Inferior parietal cortex (tissue), 1 donor: ENCODE data around the gene SLC35B2.

Experiments
- DNase-seq: peaks from one replicate; pipeline ENCODE4 v3.0.0-alpha.2; 2016; ENCODE audit errors: extremely low spot score

Gene SLC35B2

GRCh38 chr6:44285552-44286284, 28.4 kb upstream of the SLC35B2 start:
- DNase-seq, result no peak

- no peak for DNase-seq
Measured at GRCh38 chr6:44284867-44285266, 27.5 kb upstream of the SLC35B2 start.

GRCh38 chr6:44284121-44284520, 26.8 kb upstream of the SLC35B2 start:
- no peak for DNase-seq

- DNase-seq, result no peak
Measured at GRCh38 chr6:44278774-44279697, 21.7 kb upstream of the SLC35B2 start.

GRCh38 chr6:44278315-44278714, 21.0 kb upstream of the SLC35B2 start:
- DNase-seq, result no peak

DNA sequence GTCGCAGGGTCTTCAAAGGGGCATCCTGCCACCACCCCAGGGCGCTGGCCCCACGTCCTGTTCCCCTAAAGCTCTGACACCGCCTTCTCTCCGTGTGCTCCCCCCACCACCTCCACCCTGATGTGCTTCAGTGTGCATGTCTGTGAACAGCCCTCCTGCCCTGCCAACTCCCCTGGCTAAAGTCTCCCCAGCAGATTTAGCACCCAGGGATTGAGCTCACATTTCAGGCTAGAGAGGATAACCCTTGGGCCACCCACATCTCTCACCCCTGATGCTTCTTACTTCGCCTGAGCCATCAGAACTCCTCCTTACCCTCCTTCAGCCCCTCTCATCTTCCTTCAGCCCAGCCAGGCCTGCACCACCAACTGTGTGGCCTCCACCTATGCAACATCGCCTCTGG, 20.4 kb upstream of the SLC35B2 start:
- DNase-seq, result no peak

DNA sequence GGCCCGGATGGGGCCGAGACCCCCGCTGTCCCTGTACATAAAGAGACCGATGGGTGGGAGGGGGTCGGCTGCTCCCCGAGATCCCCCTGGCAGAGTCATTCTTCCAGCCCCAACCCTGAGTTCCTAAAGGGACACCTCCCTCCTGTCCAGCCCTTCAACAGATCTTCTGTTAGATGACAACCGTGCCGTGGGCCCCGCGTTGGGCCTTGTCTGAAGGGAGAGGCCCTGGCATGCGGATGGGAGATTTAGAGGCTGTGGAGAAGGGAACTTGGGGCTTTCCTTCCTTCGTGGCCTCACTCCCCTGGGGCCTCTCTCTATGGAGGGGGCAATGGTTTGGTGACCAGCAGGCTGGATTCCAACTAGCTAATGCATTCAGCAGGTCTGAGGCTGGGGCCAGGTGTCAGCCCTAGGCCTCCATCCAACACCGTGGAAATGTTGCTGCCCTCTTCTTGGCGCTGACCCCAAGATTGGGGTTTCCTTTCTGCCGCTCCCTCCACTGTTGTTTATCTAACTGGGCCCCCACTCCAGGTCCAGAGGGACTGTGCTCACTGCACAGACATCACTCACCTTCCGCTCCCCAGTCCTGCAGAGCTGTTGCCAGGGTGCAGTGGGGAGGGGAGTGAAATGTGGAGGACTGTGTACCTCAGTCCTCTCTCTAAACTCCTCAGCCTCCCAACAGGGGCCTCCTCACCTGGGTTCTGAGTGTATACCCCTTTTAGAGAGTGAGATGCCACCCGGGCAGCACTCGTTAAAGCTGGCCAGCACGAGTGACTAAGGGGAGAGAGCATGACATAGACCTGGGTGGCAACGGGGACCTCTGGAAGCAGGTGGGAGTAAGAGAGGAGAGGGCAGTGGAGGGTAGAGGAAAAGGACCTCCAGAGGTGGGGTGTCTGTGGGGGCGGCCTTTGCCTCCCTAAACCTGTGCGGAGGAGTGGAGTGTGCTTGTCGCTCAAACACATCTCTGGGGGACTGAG, 19.6 kb upstream of the SLC35B2 start:
- no peak for DNase-seq

DNA sequence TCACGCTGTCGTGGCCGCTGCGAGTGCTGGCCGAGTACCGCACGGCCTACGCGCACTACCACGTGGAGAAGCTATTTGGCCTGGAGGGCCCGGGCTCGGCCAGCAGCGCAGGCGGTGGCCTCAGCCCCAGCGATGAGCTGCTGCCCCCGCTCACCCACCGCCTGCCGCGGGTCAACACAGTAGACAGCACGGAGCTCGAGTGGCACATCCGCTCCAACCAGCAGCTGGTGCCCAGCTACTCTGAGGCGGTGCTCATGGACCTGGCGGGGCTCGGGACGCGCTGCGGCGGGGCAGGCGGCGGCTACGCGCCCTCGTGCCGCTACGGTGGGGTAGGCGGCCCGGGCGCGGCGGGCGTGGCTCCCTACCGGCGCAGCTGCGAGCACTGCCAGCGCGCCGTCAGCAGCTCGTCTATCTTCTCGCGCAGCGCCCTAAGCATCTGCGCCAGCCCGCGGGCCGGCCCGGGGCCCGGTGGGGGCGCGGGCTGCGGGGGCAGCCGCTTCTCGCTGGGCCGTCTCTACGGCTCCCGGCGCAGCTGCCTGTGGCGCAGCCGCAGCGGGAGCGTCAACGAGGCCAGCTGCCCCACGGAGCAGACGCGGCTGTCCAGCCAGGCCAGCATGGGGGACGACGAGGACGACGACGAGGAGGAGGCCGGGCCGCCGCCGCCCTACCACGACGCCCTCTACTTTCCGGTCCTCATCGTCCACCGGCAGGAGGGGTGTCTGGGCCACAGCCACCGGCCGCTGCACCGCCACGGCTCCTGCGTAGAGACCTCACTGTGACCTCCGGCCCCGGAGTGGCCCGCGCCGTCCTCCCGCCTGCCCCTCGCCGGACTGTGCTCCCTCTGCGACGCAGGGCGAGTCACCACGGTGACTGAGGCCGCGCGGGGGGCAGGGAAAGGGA, 18.7 kb upstream of the SLC35B2 start:
- no peak for DNase-seq

- no peak for DNase-seq
Measured at GRCh38 chr6:44275271-44275748, 18.0 kb upstream of the SLC35B2 start.

DNA sequence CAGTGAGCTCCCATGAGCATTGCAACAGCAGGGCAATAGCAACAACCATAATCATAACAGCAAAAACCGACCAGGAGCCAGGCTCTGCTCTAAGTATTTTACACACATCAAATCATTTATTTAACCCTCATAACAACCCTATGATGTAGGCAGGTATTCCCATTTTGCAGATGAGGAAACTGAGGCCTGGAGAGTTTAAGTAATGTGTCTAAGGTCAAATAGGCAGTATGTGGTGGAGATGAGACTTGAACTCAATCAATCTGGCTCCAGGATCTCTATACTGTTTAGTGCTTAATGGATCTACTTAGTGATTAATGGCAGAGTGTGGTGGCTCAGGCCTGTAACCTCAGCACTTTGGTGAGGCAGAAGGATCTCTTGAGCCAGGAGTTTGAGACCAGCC, 16.3 kb upstream of the SLC35B2 start:
- DNase-seq, result no peak

- no peak for DNase-seq
Measured at GRCh38 chr6:44272999-44273566, 15.8 kb upstream of the SLC35B2 start.

DNA sequence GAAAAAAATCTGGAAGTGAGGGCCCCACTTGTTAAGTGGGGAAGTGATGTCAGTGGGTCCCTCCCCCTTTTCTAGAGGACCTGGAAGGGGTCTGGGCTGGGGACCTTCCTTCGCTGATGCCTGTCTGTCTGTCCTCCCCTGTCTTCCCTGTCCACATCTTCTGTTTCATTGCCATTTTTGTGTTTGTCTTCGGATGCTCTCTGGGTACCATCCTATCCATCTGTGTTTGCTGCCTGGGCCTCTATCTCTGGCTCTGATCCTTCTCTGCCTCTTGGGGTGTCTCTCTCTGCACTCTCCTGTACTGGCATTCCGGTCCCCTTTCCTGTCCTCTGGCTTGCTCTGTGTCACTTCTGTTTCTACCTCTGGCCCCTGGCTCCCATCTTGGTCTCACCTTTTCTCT, 15.2 kb upstream of the SLC35B2 start:
- no peak for DNase-seq

- no peak for DNase-seq
Measured at GRCh38 chr6:44271914-44272313, 14.6 kb upstream of the SLC35B2 start.

DNA sequence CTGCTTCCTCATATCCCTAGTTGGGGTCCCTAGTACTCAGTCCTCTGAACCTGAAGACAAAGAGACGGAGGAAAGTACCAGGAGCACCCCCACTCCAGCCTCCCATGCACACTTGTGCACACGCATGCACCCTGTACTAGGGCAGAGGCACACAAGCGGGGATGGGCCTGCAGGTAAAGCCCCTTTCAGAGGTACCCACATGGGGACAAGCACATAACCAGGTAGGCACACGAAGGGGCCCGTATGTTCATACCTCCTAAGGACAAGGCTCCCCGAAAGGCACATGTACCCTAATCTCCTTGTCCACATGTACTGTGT, 14.0 kb upstream of the SLC35B2 start:
- no peak for DNase-seq

DNA sequence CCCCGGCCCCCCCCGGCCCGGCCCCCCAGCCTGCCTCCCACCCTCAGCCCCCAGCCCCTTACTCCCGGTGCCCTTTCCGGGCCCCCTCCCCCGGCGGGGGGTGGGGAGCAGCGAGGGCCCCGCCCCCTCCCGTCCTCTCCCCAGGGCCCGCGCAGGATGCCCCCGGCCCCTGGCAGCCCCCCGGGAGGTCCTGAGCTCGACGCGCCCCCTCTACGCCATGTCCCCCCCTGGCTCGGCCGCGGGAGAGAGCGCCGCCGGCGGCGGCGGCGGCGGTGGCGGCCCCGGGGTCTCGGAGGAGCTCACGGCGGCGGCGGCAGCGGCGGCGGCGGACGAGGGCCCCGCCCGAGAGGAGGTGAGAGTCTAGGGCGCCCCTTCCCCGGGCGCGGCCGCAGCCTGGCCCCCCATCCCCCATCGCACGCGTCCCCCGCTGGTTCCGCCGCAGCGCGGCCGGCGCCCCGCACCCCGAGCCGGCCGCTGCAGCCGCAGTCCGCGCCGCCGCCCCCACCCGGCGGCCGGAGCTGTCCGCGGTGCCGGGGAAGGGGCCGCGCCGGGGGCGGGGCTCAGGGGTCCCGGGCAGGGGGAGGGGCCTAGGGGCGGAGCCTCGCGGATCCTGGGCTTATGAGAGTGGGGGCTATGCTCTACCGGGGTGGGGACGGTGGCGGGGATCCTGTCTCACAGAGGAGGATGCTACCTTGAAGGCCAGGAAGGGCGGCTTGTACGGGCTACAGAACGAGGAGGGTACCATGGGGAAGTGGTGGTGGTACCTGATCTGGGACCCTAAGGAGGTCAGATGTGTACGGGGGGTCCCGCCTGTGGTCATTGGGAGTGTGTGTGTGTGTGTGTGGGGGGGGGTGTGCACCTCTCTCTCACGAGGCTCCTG, 13.4 kb upstream of the SLC35B2 start:
- no peak for DNase-seq

GRCh38 chr6:44269921-44270525, 12.7 kb upstream of the SLC35B2 start, which contains the start of gene TMEM151B:
Gene TMEM151B, plus strand, starts transcription at chr6:44270450. Its CDS starts 293 bp downstream, at chr6:44270743.
- DNase-seq, result no peak

DNA sequence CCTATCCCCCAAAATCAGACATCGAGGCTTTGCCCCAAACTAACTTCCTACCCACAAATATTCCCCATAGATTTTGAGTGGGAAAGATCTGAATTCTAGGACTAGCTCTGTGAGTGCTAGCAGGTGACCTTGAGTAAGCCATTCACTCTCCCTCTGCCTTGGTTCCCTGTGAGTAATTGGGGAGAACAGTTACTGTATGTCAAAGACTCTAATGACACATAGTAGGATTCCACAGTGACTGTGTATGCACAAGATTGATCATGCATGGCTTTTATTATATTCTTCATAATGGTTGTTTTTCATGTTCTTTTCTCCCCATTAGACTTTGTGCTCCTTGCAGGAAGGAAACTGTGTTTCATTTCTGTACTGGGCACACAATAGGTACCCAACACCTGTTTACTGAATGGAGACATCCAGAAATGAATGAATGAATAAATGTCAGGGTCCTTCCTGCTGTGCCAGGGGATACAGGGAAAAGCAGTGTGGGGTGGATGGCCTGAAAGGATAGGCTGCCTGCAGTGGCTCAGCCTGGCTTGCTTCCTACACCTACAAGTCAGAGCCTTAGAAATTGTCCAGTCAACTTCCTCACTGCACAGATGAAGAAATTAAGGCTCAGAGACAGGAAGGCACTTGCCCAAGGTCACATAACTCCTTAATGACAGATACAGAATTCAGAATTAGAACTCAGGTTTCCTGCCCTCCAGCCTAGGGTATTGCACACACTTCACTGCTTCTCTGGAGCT, 12.0 kb upstream of the SLC35B2 start:
- DNase-seq, result no peak

- DNase-seq, result peak; percentile 76
Measured at GRCh38 chr6:44268095-44268628, 10.8 kb upstream of the SLC35B2 start.
